Tibial artery (tissue), 4 donors: ENCODE measurements around the gene STEAP2.

Experiments
- DNase-seq, 2 donors: peaks; one replicate each; pipeline ENCODE4 v3.0.0-alpha.2; 2019
- H3K27ac ChIP-seq, 2 donors: fragments of 200-600 bp; sonication (generic) in 1 of 2; 1 replicate in 1 of 2; 2 replicates in 1 of 2; pipeline ENCODE4 v1.5.1; 2018 to 2019; ENCODE audit warnings: mild to moderate bottlenecking in 1 of 2
- H3K27me3 ChIP-seq, 2 donors: fragments of 200-600 bp; sonication (generic) in 1 of 2; one replicate each; pipeline versions ENCODE4 v1.5.1 to v1.6.0; 2016 to 2019
- H3K36me3 ChIP-seq, 3 donors: fragments of 200-600 bp; sonication (generic) in 2 of 3; one replicate each; pipeline ENCODE4 v1.5.1; 2016 to 2019; ENCODE audit warnings: mild to moderate bottlenecking in 2 of 3
- H3K4me1 ChIP-seq, 4 donors: fragments of 200-600 bp; sonication (generic) in 2 of 4; 1 replicate in 3 of 4; 2 replicates in 1 of 4; pipeline ENCODE4 v1.5.1; 2016 to 2019
- H3K4me3 ChIP-seq, 2 donors: fragments of 200-600 bp; sonication (generic) in 1 of 2; 1 replicate in 1 of 2; 2 replicates in 1 of 2; pipeline ENCODE4 v1.5.1; 2018 to 2019; ENCODE audit warnings: mild to moderate bottlenecking in 2 of 2
- H3K9me3 ChIP-seq, 3 donors: fragments of 200-600 bp; sonication (generic) in 1 of 3; one replicate each; pipeline ENCODE4 v1.5.1; 2016 to 2019
- intact Hi-C: fragments of 100-400 bp; cut with DNase I; formaldehyde crosslinking; loops from one replicate; pipeline ENCODE4 v1.15.0; 2023; ENCODE audit warnings: low total_unique reads
- TF ChIP-seq, protein P1 (sequence below), 2 experiments: fragments of 200-600 bp in 1 of 2; fragments of 450-650 bp in 1 of 2; IDR thresholded peaks; one replicate each; pipeline ENCODE4 v1.5.1; 2017 to 2019; ENCODE audit warnings: antibody characterized with exemption in 2 of 2, mild to moderate bottlenecking in 1 of 2, moderate library complexity in 1 of 2

Gene STEAP2

DNA sequence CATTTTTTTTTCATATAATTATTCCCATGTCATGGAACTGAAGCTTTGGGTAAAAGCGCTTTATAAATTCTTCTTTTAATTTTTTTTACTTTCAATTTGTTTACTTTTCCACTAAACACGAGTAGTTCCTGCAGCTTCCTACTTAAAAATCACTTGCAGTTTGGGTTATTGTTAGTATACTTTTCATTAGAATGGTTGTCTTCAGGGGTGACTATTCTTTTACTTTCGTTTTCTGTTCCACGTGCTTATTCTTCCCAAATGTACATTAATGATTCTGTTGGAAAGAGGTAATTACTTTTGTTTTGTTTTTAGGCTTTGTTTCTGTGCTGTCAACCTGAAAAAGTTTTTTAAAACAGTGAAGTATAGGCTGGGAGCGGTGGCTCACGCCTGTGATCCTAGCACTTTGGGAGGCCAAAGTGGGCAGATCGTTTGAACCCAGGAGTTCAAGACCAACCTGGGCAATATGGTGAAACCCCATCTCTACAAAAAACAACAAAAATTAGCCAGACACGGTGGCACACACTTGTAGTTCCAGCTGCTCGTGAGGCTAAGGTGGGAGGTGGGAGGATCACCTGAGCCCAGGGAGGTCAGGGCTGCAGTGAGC is 28.2 kb downstream of the STEAP2 start:
- intact Hi-C loops: no loop called here
- H3K9me3 ChIP-seq: no peaks in the 10 kb centered on the region
- no peak overlapping the region for H3K27ac ChIP-seq
- peaks cover 0 to 8% (median 3%) of the 10 kb centered on the region in 4 donors for H3K4me1 ChIP-seq
- peaks cover 0 to 5% (median 4%) of the 10 kb centered on the region in 3 donors for H3K36me3 ChIP-seq
- DNase-seq: no peak
- no peaks in the 10 kb centered on the region for H3K27me3 ChIP-seq
- no peak overlapping the region for H3K4me3 ChIP-seq
- TF ChIP-seq, protein P1, sequence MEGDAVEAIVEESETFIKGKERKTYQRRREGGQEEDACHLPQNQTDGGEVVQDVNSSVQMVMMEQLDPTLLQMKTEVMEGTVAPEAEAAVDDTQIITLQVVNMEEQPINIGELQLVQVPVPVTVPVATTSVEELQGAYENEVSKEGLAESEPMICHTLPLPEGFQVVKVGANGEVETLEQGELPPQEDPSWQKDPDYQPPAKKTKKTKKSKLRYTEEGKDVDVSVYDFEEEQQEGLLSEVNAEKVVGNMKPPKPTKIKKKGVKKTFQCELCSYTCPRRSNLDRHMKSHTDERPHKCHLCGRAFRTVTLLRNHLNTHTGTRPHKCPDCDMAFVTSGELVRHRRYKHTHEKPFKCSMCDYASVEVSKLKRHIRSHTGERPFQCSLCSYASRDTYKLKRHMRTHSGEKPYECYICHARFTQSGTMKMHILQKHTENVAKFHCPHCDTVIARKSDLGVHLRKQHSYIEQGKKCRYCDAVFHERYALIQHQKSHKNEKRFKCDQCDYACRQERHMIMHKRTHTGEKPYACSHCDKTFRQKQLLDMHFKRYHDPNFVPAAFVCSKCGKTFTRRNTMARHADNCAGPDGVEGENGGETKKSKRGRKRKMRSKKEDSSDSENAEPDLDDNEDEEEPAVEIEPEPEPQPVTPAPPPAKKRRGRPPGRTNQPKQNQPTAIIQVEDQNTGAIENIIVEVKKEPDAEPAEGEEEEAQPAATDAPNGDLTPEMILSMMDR (IDR thresholded peaks at IDR 0.05): no peak

DNA sequence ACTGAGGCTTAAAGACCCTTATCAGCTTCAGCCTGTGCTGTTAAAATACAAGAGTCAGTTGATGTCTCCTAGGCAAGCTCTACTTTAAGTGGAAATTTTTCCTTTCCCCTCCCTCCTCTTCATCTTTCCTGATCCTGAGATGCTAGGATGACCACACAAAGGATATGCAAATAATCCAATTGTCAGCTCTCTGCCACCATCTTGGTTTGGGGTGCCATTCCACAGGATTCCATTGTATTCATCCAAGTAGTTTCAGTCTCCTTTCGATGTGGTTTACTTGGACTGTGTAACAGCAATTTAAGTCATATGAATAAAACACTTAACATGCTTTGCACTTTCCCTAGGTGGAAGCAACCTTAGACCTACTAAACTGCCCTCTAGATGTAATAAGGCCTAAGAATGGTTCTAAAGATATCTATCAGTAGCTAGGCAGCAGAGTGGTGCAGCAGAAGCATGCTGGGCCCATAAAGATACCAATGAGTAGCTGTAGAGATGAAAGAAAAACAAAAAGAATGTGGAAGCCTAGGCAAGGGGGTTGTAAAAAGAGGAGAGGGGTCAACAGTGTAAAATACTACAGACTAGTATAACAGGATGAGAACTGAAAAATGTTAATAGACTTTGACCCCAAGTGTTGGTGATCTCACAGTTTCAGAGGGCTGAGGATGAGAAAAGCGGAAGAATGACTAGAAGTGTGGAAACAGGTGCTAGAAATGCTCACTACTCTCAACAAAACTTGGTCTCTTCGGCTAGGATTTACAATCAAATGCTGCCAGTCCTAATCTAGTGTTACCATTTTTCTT is 31.0 kb downstream of the STEAP2 start:
- intact Hi-C loops: no loop called here
- TF ChIP-seq, protein P1 (IDR thresholded peaks at IDR 0.05): no peak
- Histone ChIP-seq H3K27me3 (no peaks in the 10 kb centered on the region), H3K4me1 (peaks cover 0 to 18% (median 8%) of the 10 kb centered on the region in 4 donors), H3K27ac (no peak overlapping the region), H3K36me3 (no peaks in the 10 kb centered on the region), H3K9me3 (no peaks in the 10 kb centered on the region), H3K4me3 (no peak overlapping the region)
- no peak for DNase-seq

DNA sequence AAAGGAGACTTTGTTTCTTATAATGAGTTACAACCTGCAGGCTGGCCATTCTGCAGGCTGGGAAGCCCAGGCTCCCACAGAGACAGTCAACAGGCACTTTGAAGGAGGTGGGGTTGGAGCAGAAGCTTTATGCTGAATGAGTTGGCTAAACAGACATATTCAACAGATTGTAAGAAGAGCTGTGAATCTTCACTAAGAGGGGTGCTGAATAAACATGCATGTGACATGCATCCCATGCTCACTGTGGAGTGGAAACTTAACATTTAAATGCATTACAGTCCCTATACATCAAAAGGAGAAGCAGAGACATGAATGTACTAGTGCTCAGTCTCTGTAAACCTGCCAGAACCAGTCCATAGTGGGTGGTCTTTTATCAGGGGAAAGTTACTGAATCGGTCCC is 32.0 kb downstream of the STEAP2 start:
- H3K27ac ChIP-seq: no peak overlapping the region
- no peak for DNase-seq
- intact Hi-C loops: no loop called here
- no peaks in the 10 kb centered on the region for H3K9me3 ChIP-seq
- no peaks in the 10 kb centered on the region for H3K27me3 ChIP-seq
- no peak overlapping the region for H3K4me3 ChIP-seq
- H3K36me3 ChIP-seq: no peaks in the 10 kb centered on the region
- H3K4me1 ChIP-seq: peaks cover 0 to 18% (median 8%) of the 10 kb centered on the region in 4 donors
- TF ChIP-seq, protein P1 (IDR thresholded peaks at IDR 0.05): no peak

DNA sequence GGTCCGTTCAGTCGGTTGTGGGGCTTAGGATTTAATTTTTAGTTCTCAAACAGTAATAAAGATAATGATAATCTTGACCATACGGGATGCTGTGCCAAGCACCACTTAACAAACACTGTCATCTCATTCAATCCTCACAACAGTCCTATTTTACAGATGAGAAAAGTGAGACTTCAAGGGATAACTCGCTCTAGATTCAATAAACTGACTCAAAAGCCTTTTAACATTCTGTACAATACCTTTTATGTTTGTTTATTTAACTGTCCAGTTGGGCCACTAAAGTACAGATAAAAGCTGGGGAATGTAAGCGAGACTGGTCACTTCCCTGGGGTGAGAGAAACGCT is 33.0 kb downstream of the STEAP2 start:
- Histone ChIP-seq H3K36me3 (no peaks in the 10 kb centered on the region), H3K27me3 (no peaks in the 10 kb centered on the region), H3K4me3 (peak overlapping the region; percentile 69 to 78), H3K4me1 (peaks cover 0 to 18% (median 8%) of the 10 kb centered on the region in 4 donors), H3K27ac (peak overlapping the region; percentile 67), H3K9me3 (no peaks in the 10 kb centered on the region)
- DNase-seq: no peak
- TF ChIP-seq, protein P1 (IDR thresholded peaks at IDR 0.05): no peak
- intact Hi-C loops: no loop called here

DNA sequence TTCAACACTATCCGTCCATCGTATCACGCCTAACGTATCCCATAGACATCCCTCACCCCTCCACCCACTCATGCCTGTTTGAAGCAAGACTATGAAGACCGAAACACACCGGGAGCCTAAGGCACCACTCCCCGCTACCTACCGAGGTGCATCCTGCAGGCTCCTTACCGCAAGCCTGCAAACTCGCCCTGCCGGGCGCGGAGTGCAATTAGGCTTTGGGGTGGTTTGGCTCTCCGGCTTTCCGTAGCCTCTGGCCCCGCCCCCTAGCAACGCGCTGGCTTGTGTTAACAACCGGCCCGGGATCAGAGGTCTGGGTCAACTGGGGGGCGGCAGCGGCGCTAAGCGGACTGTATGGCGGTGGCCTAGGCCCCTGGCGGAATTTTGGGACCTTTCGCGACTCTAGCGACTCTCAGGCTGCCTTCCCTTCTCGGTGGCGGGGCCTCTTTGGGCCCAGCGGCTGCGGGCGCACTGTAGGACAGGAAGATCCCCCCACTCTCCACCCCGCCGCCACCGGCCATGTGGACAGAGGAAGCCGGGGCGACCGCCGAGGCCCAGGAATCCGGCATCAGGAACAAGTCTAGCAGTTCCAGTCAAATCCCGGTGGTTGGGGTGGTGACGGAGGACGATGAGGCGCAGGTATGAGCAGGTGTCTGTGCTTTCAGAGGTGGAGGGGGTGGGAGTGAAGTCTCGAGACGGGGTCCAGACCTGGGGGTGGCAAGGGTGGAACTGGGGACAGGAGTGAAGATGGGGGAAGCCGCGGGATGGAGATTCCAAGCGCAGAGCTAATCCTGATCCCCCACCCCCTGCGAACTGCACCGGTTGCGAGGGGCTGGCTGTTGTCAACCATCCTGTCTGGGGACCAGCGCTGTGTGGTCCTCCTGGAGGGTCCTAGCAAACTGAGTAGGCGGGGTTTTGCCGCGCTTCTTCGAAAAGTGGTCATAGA is 33.6 kb downstream of the STEAP2 start, which contains the start of gene CFAP69:
Gene CFAP69 (plus strand): TSS at position 266 of the 943 bp plus-strand sequence. CDS start 251 bp downstream, at position 517.
- H3K4me3 ChIP-seq: peak within 1 kb of the TSS; percentile 69 to 78
- intact Hi-C loops: no loop called here
- DNase-seq: peak; percentile 89 to 93
- no peaks in the 10 kb centered on the region for H3K36me3 ChIP-seq
- H3K27me3 ChIP-seq: no peaks in the 10 kb centered on the region
- TF ChIP-seq, protein P1 (IDR thresholded peaks at IDR 0.05): peak; percentile 31 to 53
- peak within 1 kb of the TSS; percentile 67 for H3K27ac ChIP-seq
- no peaks in the 10 kb centered on the region for H3K9me3 ChIP-seq
- peaks cover 0 to 18% (median 8%) of the 10 kb centered on the region in 4 donors for H3K4me1 ChIP-seq
